Stimulated activated CD4-positive, alpha-beta T cell treated with anti-CD3 and anti-CD28 coated beads, Interleukin-12 subunit alpha, Interleukin-12 subunit beta, amount 100 ng/mL, for 48 hours (primary cell): ENCODE results near the gene CTNNA3.

Experiments used
- DNase-seq, 3 donors: peaks; one replicate each; pipeline ENCODE4 v3.0.0-alpha.2; 2020; ENCODE audit warnings: low read depth in 2 of 3, low spot score in 1 of 3

CTNNA3 gene

DNA sequence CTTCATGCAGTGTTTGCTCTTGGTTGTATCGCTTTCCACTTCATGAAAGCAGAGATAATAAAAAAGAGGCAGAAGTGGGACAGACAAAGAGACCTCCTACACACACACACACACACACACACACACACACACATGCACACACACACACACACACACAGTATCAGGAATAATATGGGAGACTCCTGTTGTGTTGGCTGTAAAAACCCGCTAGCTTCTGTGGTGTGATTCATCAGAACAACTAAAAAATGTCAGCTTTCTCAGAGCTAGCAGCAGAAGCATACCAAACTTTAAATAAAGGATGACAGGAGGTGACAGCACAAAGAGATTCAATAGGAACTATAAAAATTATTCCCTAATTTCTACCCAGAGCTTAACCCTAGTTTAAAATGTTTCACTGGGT, 918.3 kb downstream of the CTNNA3 start:
- DNase-seq: no peak

DNA sequence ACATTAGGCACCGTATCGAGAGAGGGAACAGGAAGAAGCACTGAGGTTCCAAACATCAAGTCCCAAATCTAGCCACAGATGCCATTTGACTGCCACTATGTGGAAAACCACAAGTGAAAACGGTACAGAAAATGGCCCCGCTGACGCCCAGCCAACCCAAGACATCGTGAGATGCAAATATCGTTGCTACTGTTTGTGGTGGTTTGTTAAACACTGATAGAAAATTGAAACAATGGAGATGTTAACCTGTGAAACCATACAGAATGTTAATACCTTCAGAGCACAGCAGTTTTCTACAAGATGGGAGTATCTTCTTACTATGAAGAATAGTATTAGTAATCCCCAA, 922.5 kb downstream of the CTNNA3 start:
- DNase-seq: no peak

DNA sequence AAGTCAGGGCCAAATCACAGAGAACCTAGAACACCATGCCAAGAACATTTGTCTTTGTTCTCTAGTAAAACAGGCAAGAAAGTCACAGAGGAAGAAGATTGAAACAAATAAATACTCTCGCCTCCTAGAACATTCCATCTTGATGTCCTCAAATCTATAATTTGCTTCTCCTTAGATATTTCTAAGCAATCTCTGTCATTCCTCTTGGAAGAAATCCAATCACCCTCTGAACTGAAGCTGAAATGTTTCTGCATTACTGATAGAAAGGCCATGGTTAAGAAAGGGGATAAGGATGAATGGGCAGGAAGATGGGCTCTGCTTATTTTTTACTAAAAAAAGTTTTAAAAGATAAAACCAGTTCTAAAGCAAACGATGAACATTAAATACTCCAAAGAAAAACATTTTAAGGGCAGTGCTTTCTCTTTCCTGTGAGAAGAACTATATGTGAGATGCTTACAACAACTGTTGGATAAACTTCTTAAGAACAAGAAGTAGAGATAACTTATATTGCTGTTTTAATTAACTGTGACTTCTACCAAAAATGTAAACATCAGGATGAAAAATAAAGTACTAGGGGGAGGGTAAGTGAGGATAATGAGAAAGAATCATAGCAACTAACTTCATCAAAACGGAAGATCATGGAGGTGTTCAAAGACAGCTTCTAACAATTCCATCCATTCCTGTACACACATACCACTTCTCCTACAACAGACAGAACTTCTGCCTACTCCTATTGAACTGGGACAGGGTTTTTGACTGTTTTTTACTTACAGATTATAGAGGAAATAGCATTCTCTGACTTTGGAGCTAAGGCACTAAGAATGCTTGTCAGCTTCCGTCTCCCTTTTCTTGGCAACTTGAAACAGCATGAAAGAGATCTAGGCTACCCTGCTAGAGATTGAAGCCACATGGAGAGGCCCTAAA, 923.2 kb downstream of the CTNNA3 start:
- DNase-seq: no peak

- no peak for DNase-seq
Observed at GRCh38 chr10:66767707-66768106, 928.3 kb downstream of the CTNNA3 start.

GRCh38 chr10:66762218-66762729, 933.7 kb downstream of the CTNNA3 start:
- DNase-seq: no peak

GRCh38 chr10:66760941-66761340, 935.1 kb downstream of the CTNNA3 start:
- no peak for DNase-seq

DNA sequence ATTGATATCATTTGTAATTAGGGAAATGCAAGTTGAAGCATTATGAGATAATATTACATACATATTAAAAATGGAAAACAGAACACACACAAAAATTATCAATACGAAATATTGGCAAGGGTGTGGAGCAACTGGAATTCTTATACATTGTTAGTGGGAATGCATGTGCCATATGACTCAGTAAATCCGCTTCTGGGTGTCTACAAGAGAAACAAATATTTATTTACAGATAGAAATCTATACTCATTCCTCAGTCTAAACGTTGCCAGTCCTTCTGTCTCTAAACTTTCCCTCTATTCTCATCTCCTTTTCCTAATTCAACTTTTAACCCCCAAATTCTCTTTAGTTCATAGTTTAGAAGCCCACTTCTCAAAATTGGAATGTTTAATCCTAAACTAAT, 940.5 kb downstream of the CTNNA3 start:
- DNase-seq: no peak

GRCh38 chr10:66752714-66753113, 943.3 kb downstream of the CTNNA3 start:
- no peak for DNase-seq

DNA sequence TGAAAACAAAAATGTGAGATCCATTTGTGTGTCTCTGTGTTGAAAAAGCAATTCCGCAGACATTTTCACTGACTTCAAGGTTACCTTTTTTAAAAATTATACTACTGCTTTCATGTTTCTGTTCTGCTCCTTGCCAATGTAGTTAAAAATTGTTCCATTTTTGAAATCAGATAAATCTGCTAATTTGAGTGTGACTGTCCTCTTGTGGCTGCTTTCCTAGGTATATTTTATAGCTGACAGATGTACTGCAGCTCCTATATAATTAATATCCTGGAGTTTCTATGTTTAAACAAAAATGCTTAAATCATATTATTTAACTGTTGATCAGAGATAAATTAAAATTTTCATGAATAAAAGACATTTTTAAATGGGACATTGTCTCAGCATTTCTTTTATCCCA, 947.8 kb downstream of the CTNNA3 start:
- no peak for DNase-seq

DNA sequence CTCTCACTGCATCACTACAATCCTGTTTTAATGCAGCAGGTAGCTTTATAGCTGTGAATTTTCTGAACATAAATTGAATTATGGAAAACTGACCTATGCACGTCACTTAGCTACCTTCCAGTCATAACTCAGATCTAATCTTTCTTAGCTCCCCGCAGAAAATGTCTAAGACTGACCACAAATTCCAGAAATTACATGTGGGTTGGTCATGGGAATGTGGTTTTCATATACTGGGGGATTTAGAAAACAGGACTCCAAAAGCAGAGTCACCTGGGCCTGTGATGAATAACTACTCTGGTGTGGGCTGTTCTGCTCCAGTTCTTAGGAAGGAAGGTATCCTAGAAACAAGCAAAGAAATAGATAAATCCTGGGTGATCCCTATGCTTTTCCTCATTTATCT, 948.5 kb downstream of the CTNNA3 start:
- no peak for DNase-seq

- DNase-seq: no peak
Observed at GRCh38 chr10:66746711-66747110, 949.3 kb downstream of the CTNNA3 start.

- DNase-seq: no peak
Observed at GRCh38 chr10:66746246-66746645, 949.7 kb downstream of the CTNNA3 start.

- DNase-seq: no peak
Observed at GRCh38 chr10:66744915-66745314, 951.1 kb downstream of the CTNNA3 start.

- no peak for DNase-seq
Observed at GRCh38 chr10:66737241-66737640, 958.8 kb downstream of the CTNNA3 start.

- DNase-seq: no peak
Observed at GRCh38 chr10:66723608-66724400, 972.2 kb downstream of the CTNNA3 start.

DNA sequence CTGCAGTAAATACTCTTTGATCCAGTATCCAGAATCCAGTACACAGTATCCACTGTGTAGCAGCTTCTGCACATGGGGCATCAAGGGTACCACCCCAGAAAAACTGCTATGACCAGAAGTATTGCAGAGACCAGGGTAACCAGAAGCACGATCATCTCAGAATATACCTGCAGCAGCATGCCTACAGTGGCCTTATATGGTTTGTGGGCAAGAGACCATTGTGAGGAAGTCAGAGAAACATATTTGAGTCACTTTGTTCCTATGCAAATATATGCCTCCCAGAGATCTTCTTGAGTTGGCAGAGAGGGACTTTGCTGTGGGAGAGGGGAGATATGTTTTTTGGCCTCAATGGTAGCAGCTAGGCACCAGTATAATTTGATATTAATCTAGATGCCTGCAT, 976.5 kb downstream of the CTNNA3 start:
- DNase-seq: no peak

DNA sequence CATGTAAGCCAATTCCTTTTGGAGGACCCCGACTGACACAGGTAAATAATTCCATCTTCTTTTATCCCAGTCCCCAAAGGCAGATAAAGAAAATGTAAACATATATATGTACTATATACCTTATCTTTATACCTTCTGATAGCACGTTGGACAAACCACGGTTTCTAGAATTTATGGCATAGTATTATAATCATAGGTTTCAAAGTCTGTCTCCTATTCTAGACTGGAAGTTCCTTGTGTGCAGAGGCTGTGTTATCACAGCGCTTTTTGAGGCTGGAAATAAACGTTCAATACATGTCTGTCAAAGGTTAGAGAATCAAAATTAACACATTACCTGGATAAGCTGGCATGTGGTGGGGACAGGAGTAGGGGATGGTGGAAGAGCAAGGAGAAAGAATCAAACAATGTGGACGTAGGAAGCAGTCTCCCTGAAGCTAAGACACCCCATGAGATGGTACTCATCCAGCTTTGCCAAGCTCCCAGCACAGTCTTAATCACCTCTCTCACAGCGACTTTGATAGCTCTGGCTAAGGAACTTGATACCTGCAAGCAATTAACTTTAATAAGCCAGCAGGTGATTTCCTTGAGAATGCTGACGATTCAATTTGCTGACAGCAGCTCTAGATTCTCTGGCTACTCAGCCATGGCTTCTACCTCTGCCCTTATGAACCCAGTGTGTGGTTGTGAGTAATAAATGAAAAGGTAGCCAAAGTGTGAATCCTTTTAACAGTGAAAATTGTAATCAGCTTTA, 978.6 kb downstream of the CTNNA3 start:
- no peak for DNase-seq

DNA sequence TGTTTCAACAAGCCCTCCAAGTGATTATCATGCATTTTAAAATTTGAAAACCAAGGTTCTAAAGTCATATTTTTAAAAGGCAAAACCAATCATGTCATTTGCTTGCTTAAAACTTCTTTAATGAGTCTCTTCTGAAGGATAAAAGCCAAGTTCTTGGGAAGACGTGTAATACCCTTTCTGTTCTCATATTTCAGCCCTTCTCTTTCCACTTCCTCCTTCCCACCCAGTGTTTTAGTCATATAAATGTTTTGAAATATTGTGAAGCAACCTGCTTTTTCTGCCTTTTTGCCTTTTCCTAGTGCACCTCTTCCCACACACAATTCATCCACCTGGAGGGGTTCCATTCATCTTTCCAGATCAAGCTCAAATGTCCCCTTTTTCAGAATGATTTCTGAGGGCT, 981.3 kb downstream of the CTNNA3 start:
- no peak for DNase-seq

DNA sequence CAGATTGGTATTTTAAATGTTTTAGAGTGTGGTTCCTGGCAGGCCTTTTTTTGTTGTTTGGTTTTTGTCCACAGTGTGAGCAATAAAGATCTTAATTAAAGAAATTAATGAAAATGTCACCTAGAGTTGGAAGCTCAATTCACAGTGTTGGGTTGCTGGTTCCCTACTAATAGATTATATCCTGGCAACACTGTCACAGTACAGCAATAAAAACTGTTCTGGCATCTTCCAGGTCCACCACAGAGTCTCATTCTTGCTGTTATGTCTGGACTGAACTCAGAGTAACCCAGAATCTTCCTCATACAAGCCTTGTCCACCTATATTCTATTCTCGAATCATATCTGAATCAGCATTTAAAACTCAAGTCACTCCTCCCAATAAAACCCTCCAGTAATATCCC, 982.6 kb downstream of the CTNNA3 start:
- DNase-seq: no peak

GRCh38 chr10:66698069-66698468, 997.9 kb downstream of the CTNNA3 start:
- DNase-seq: no peak

GRCh38 chr10:66695046-66695445, 1000.9 kb downstream of the CTNNA3 start:
- no peak for DNase-seq
